ENCODE measurements around the gene SMARCAL1.

DNA sequence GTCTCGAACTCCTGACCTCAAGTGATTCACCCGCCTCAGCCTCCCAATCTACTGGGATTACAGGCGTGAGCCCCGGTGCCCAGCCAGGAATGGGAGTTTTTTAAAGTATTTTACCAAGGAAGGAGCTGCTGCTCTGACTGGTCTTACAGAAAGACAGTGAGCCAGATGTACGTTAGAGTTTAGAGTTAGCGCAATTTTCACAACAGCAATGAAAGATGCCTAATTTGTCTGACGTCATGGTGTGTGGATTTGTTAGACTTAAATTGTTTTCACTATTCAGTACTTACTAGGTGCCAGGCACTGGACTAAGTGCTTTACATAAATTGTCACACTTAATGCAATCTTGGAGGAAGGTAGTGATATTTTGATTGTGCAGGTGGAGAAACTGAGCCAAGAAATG, 74.0 kb downstream of the SMARCAL1 start:
- TF ChIP-seq TAF1 (conservative IDR thresholded peaks at IDR 0.05): no peak
- TF ChIP-seq REST (IDR thresholded peaks at IDR 0.05): no peak
- no peak for TF ChIP-seq CTCF (IDR thresholded peaks at IDR 0.05; ENCODE audit: low read depth, low read length, missing input control)
- no peak for TF ChIP-seq EGR1 (IDR thresholded peaks at IDR 0.05; ENCODE audit: low read depth in 2 of 2)

All from liver (tissue), 3 donors.